GM18861 (cell line): Measurements from ENCODE around the gene TRIM22.

Experiments used
- ATAC-seq: cut with Tn5 transposase; IDR thresholded peaks from one replicate; pipeline ENCODE4 v1.9.1; 2021; ENCODE audit not compliant: unreplicated experiment

TRIM22 gene

DNA sequence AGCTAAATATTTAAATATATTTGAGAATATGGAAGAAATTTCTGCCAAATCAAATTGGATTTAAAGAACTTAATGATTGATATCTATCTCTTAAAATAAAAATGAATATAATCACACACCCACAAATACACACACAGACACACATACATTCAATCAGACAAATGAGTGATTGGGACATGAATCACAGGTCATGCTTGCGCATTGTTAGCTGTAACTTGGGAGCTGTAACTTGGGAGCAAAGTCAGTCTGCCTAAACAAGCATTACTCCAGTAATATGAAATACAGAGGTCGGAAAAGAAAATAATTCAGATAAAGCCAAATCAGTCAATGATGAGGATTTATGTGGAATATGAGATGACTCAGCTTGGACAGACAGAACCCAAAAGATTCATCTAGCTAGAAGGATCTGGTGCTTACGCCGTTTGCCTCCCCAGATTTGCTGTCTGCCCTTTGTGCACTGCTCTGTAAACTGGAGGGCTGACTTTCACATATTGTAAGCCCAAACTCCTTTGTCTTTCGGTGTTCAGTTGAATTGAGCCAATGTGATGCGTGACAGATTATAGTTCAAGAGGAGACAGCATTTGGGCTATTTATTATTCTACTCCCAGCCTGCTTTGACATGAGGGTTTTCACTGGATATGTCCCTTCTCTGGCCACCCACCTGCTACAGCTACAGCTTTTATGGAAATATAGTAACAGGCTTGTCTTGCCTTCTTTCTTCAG, 48.2 kb downstream of the TRIM22 start:
- no peak for ATAC-seq

- no peak for ATAC-seq
Observed at GRCh38 chr11:5738431-5738830, 48.8 kb downstream of the TRIM22 start.

GRCh38 chr11:5746614-5747013, 57.0 kb downstream of the TRIM22 start:
- no peak for ATAC-seq

GRCh38 chr11:5749836-5750235, 60.2 kb downstream of the TRIM22 start:
- ATAC-seq = no peak

DNA sequence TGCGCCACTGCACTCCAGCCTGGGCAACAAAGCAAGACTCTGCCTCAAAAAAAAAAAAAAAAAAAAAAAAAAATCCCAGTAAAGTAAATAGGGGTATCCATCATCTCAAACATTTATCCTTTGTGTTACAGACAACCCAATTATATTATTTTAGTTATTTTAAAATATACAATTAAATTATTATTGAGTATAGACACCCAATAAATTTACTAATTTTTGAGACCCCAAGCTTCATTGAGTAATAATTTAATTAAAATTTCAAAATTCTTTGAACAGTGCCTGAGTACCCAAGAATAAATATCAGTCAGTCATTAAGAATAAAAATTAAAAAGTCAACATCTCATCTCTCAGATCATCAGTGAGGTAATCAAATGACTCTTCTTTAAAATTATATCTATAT, 64.4 kb downstream of the TRIM22 start, which contains the start of gene OR52N4:
Gene OR52N4, plus strand, starts transcription at position 301 of the 400 bp plus-strand sequence. CDS start 498 bp downstream, outside the sequence.
- no peak for ATAC-seq
